Stimulated activated CD8-positive, alpha-beta memory T cell treated with anti-CD3 and anti-CD28 coated beads, Interleukin-7, amount 100 ng/mL, for 48 hours (primary cell): ENCODE data around the gene TPRX2.
"Not testable (repeated sequence)": the region's sequence is repeated elsewhere in the genome, so short reads cannot be mapped to it uniquely, and the experiment has no call there.

ENCODE experiments used
- DNase-seq, 2 donors: peaks; one replicate each; pipeline ENCODE4 v3.0.0-alpha.2; 2020; ENCODE audit warnings: low read depth in 1 of 2; ENCODE audit errors: extremely low read depth in 1 of 2

TPRX2 gene

GRCh38 chr19:47858646-47859285, at the start of gene TPRX2:
Gene TPRX2, plus strand, starts transcription at chr19:47859235. Its CDS starts 12 bp downstream, at chr19:47859247.
- DNase-seq, result not testable (repeated sequence)

GRCh38 chr19:47813304-47813994, 45.6 kb upstream of the TPRX2 start:
- DNase-seq, result peak; percentile 50 to 68

GRCh38 chr19:47813995-47814328, 45.1 kb upstream of the TPRX2 start:
- DNase-seq, result no peak

GRCh38 chr19:47816270-47816669, 42.8 kb upstream of the TPRX2 start:
- not testable (repeated sequence) for DNase-seq

- not testable (repeated sequence) for DNase-seq
These were observed 40.8 kb upstream of the TPRX2 start for GRCh38 chr19:47818221-47818620.

GRCh38 chr19:47819858-47820257, 39.2 kb upstream of the TPRX2 start:
- no peak for DNase-seq

- no peak for DNase-seq
These were observed 38.6 kb upstream of the TPRX2 start for GRCh38 chr19:47820410-47820809.

GRCh38 chr19:47821460-47822020, 37.5 kb upstream of the TPRX2 start, which contains the start of gene CRX:
Gene CRX, plus strand, starts transcription at chr19:47821937. Its CDS starts 12,507 bp downstream, at chr19:47834444.
- no peak for DNase-seq

- no peak for DNase-seq
These were observed 34.6 kb upstream of the TPRX2 start for GRCh38 chr19:47824396-47824795.

- no peak for DNase-seq
These were observed 32.2 kb upstream of the TPRX2 start for GRCh38 chr19:47826800-47827199.

GRCh38 chr19:47832723-47833122, 26.3 kb upstream of the TPRX2 start:
- no peak for DNase-seq

- DNase-seq, result no peak
These were observed 23.0 kb upstream of the TPRX2 start for GRCh38 chr19:47836038-47836437.

GRCh38 chr19:47839411-47839810, 19.6 kb upstream of the TPRX2 start:
- DNase-seq, result no peak

- DNase-seq, result no peak
These were observed 19.1 kb upstream of the TPRX2 start for GRCh38 chr19:47839913-47840312.

GRCh38 chr19:47842941-47843340, 16.1 kb upstream of the TPRX2 start:
- no peak for DNase-seq

GRCh38 chr19:47848425-47848822, 10.6 kb upstream of the TPRX2 start:
- DNase-seq, result no peak

- peak in 1 of 2 donors; percentile 22 for DNase-seq
These were observed 10.1 kb upstream of the TPRX2 start for GRCh38 chr19:47848823-47849473.

GRCh38 chr19:47853003-47853402, 6.0 kb upstream of the TPRX2 start:
- no peak for DNase-seq

GRCh38 chr19:47854459-47854858, 4.6 kb upstream of the TPRX2 start:
- no peak for DNase-seq

GRCh38 chr19:47858231-47858630, 804 bp upstream of the TPRX2 start:
- not testable (repeated sequence) for DNase-seq

GRCh38 chr19:47859838-47860237, 803 bp downstream of the TPRX2 start:
- not testable (repeated sequence) for DNase-seq
